OCI-LY3 (cell line): ENCODE results near the gene SCUBE2.

Experiments used
- EZH2phosphoT487 ChIP-seq: fragments of 200-600 bp; shearing (Covaris generic); IDR thresholded peaks from 2 replicates; pipeline ENCODE4 v1.6.1; 2018; ENCODE audit warnings: antibody characterized with exemption, mixed run types, low read depth
- TF ChIP-seq, protein P1 (sequence below): fragments of 200-600, 300-600 bp; sonication (generic); IDR thresholded peaks from 2 replicates; pipeline ENCODE4 v1.5.1; 2014; ENCODE audit warnings: antibody characterized with exemption, low read length, low read depth

DNA sequence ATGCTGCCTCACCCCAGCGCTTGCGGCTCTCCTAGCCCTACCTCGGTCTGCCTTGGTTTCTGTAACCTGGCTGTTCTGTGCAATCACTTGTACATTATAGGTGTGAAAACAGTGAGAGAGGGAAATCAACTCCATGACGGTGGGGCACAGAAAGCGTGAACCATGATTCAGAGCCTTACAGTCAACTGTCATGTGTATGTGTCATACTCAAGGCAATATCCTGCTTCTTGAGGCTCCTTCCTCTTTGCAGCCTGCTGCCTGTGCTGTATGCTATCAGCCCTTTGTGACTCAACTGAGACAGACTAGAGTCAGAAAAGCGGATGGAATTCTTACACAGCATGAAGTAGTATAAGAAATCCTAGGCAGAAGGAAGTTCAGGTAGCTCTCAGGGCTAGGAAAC, 89.7 kb downstream of the SCUBE2 start:
- TF ChIP-seq, protein P1, sequence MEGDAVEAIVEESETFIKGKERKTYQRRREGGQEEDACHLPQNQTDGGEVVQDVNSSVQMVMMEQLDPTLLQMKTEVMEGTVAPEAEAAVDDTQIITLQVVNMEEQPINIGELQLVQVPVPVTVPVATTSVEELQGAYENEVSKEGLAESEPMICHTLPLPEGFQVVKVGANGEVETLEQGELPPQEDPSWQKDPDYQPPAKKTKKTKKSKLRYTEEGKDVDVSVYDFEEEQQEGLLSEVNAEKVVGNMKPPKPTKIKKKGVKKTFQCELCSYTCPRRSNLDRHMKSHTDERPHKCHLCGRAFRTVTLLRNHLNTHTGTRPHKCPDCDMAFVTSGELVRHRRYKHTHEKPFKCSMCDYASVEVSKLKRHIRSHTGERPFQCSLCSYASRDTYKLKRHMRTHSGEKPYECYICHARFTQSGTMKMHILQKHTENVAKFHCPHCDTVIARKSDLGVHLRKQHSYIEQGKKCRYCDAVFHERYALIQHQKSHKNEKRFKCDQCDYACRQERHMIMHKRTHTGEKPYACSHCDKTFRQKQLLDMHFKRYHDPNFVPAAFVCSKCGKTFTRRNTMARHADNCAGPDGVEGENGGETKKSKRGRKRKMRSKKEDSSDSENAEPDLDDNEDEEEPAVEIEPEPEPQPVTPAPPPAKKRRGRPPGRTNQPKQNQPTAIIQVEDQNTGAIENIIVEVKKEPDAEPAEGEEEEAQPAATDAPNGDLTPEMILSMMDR, result no peak
- TF ChIP-seq EZH2phosphoT487, result no peak
